Mesendoderm (in vitro differentiated cells): ENCODE measurements around the gene SFXN2.

Experiments used
- DNase-seq: peaks from one replicate; pipeline ENCODE4 v3.0.0; 2013
- H2AK5ac ChIP-seq: 2 replicates; pipeline ENCODE4 v1.6.1; 2013; ENCODE audit warnings: low read length, inconsistent platforms
- H2BK120ac ChIP-seq: 2 replicates; pipeline ENCODE4 v1.6.1; 2013; ENCODE audit warnings: low read depth, mild to moderate bottlenecking, low read length, moderate library complexity, mixed read lengths
- H2BK15ac ChIP-seq: replicated peaks from 2 replicates; pipeline ENCODE4 v1.6.1; 2013; ENCODE audit warnings: low read depth, mild to moderate bottlenecking, moderate library complexity
- H2BK5ac ChIP-seq: 2 replicates; pipeline ENCODE4 v1.6.1; 2013; ENCODE audit warnings: low read length, inconsistent platforms
- H3K18ac ChIP-seq: 2 replicates; pipeline ENCODE4 v1.6.1; 2013; ENCODE audit warnings: mild to moderate bottlenecking, low read length, mixed read lengths
- H3K23ac ChIP-seq: one replicate; pipeline ENCODE4 v1.6.1; 2013; ENCODE audit warnings: low read length
- H3K27ac ChIP-seq: 2 replicates; pipeline ENCODE4 v1.5.1; 2013; ENCODE audit warnings: low read depth, mild to moderate bottlenecking, inconsistent platforms, low read length, moderate library complexity
- H3K27me3 ChIP-seq: 2 replicates; pipeline ENCODE4 v1.6.1; 2013; ENCODE audit warnings: low read length, control low read depth, mild to moderate bottlenecking, inconsistent platforms; ENCODE audit not compliant: insufficient read depth, poor library complexity
- H3K36me3 ChIP-seq: 2 replicates; pipeline ENCODE4 v1.6.1; 2013; ENCODE audit warnings: low read length, inconsistent platforms; ENCODE audit not compliant: control insufficient read depth, insufficient read depth
- H3K4ac ChIP-seq: one replicate; pipeline ENCODE4 v1.6.1; 2013; ENCODE audit warnings: low read depth, mild to moderate bottlenecking, low read length, moderate library complexity
- H3K4me1 ChIP-seq: 2 replicates; pipeline ENCODE4 v1.6.1; 2013; ENCODE audit warnings: low read depth, low read length, inconsistent platforms; ENCODE audit not compliant: control insufficient read depth
- H3K4me2 ChIP-seq: 2 replicates; pipeline ENCODE4 v1.6.1; 2013; ENCODE audit warnings: low read length
- H3K4me3 ChIP-seq: 2 replicates; pipeline ENCODE4 v1.5.1; 2013; ENCODE audit warnings: mild to moderate bottlenecking, low read length
- H3K56ac ChIP-seq: one replicate; pipeline ENCODE4 v1.6.1; 2013; ENCODE audit warnings: low read length
- H3K79me1 ChIP-seq: 2 replicates; pipeline ENCODE4 v1.6.1; 2013; ENCODE audit warnings: low read length, inconsistent platforms
- H3K79me2 ChIP-seq: 2 replicates; pipeline ENCODE4 v1.6.1; 2013; ENCODE audit warnings: mild to moderate bottlenecking, low read length; ENCODE audit not compliant: control insufficient read depth, insufficient read depth
- H3K9ac ChIP-seq: 2 replicates; pipeline ENCODE4 v1.6.1; 2013; ENCODE audit warnings: low read length, inconsistent platforms
- H4K5ac ChIP-seq: one replicate; pipeline ENCODE4 v1.6.1; 2013; ENCODE audit warnings: low read length
- H4K8ac ChIP-seq: one replicate; pipeline ENCODE4 v1.6.1; 2013; ENCODE audit warnings: low read depth, mild to moderate bottlenecking, control low read depth, low read length, moderate library complexity
- WGBS: extraction: QIAGEN DNeasy Blood & Tissue Kit; methylation state at CpG from one replicate; pipeline ENCODE4 v1.1.7; 2013; ENCODE audit warnings: low lambda C conversion rate, missing lambda C conversion rate; ENCODE audit not compliant: insufficient coverage; ENCODE audit errors: extremely low coverage; 5-methylcytosine and 5-hydroxymethylcytosine counted together

SFXN2 gene

GRCh38 chr10:102779680-102780526 lies 65.5 kb downstream of the SFXN2 start:
- H3K23ac ChIP-seq = no peak overlapping the region
- no peak for DNase-seq
- no peak overlapping the region for H3K18ac ChIP-seq
- H3K9ac ChIP-seq = no peak overlapping the region
- no peaks in the 10 kb centered on the region for H3K79me2 ChIP-seq
- no peak overlapping the region for H2BK5ac ChIP-seq
- H3K27ac ChIP-seq = no peak overlapping the region
- H2BK15ac ChIP-seq = no peak overlapping the region
- H3K4me2 ChIP-seq = no peak overlapping the region
- WGBS = no CpG with 5 or more reads among the region's 10 CpGs
- no peaks in the 10 kb centered on the region for H3K36me3 ChIP-seq
- no peak overlapping the region for H4K8ac ChIP-seq
- no peak overlapping the region for H2AK5ac ChIP-seq
- H3K56ac ChIP-seq = no peak overlapping the region
- no peaks in the 10 kb centered on the region for H3K27me3 ChIP-seq
- H2BK120ac ChIP-seq = no peak overlapping the region
- no peak overlapping the region for H3K4me3 ChIP-seq
- peaks cover 10% of the 10 kb centered on the region for H3K79me1 ChIP-seq
- peaks cover 35% of the 10 kb centered on the region for H3K4me1 ChIP-seq
- H3K4ac ChIP-seq = no peak overlapping the region
- H4K5ac ChIP-seq = no peak overlapping the region

DNA sequence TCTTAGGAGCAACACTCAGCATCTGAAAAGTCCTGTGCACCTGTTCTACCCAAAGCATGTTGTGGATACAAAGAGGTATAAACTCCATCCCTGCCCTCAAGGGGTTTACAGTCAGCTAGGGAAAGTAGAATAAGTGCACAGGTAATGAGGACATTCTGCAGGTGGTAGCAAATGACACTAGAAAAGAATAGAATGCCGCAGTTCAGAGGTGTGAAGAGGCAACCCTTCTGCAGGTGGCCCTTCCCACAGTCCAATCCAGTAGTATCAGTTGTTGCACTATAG lies 66.0 kb downstream of the SFXN2 start:
- no peak overlapping the region for H2BK120ac ChIP-seq
- no peak overlapping the region for H3K27ac ChIP-seq
- H3K4me1 ChIP-seq = peaks cover 34% of the 10 kb centered on the region
- no peak overlapping the region for H3K4me2 ChIP-seq
- no peak overlapping the region for H2AK5ac ChIP-seq
- H4K5ac ChIP-seq = no peak overlapping the region
- no peak overlapping the region for H3K4me3 ChIP-seq
- no peaks in the 10 kb centered on the region for H3K36me3 ChIP-seq
- DNase-seq = no peak
- no peaks in the 10 kb centered on the region for H3K27me3 ChIP-seq
- H3K23ac ChIP-seq = no peak overlapping the region
- no peak overlapping the region for H3K56ac ChIP-seq
- H2BK5ac ChIP-seq = no peak overlapping the region
- no CpG with 5 or more reads among the region's 1 CpG for WGBS
- no peaks in the 10 kb centered on the region for H3K79me2 ChIP-seq
- H2BK15ac ChIP-seq = no peak overlapping the region
- no peak overlapping the region for H3K4ac ChIP-seq
- peaks cover 10% of the 10 kb centered on the region for H3K79me1 ChIP-seq
- H3K18ac ChIP-seq = no peak overlapping the region
- H4K8ac ChIP-seq = no peak overlapping the region
- no peak overlapping the region for H3K9ac ChIP-seq

- DNase-seq = peak; percentile 79
- Histone ChIP-seq H2BK5ac (no peak overlapping the region), H3K4me3 (no peak overlapping the region), H3K79me2 (no peaks in the 10 kb centered on the region), H3K36me3 (no peaks in the 10 kb centered on the region), H3K27ac (no peak overlapping the region), H3K56ac (no peak overlapping the region), H3K9ac (no peak overlapping the region), H2BK120ac (no peak overlapping the region), H3K27me3 (no peaks in the 10 kb centered on the region), H2AK5ac (no peak overlapping the region), H4K8ac (no peak overlapping the region), H4K5ac (no peak overlapping the region), H3K4me2 (no peak overlapping the region), H3K18ac (no peak overlapping the region), H3K4me1 (peaks cover 26% of the 10 kb centered on the region), H3K4ac (no peak overlapping the region), H3K23ac (no peak overlapping the region), H2BK15ac (no peak overlapping the region), H3K79me1 (peaks cover 7% of the 10 kb centered on the region)
- no CpG with 5 or more reads among the region's 8 CpGs for WGBS
These were observed 66.9 kb downstream of the SFXN2 start for GRCh38 chr10:102781090-102781920.

- Histone ChIP-seq H3K9ac (no peak overlapping the region), H3K4me1 (peaks cover 23% of the 10 kb centered on the region)
- no peak for DNase-seq
These were observed 67.6 kb downstream of the SFXN2 start for GRCh38 chr10:102781921-102782557.

DNA sequence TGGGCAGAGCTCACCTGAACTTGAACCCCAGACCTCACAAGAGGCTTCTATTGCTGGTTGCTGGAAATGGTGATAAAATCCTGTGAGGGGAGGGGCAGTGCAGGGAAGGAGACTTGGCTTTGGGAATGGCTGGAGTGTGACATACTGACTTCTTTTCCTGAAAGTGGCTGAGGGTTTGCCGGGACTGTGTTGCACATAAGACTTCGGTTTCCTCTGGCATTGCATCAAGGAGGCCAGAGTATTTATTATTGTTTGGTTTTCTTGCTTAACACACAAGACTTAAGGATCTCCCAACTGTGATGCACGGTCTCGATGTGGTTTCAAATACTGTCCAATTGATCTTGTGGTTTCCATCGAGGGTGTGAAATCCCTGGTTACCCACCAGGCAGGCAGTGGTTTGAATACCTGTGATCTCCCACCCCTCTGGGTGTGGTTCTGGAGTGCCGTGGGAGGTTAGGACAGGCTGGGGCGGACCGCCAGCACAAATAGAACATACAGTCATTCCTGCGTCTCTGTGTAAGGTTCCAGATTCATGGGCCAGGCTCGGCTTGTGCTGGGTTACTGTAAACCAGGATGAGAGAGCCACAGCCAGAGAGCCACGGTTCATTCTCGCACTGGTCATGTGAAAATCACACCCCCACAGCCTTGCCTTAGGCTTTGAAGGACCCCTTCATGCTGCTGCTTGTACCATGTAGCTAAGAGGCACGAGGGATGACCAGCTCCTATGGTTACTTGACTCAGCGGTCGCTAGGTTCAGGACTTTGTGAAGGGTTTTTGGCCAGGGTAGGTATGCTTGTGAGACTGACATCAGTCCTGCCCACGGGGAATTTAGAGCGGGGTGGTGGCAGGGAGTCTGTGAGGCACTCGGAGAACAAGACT lies 68.5 kb downstream of the SFXN2 start:
- H3K18ac ChIP-seq = no peak overlapping the region
- peaks cover 5% of the 10 kb centered on the region for H3K79me1 ChIP-seq
- H3K56ac ChIP-seq = no peak overlapping the region
- no peaks in the 10 kb centered on the region for H3K79me2 ChIP-seq
- H2BK120ac ChIP-seq = no peak overlapping the region
- peaks cover 17% of the 10 kb centered on the region for H3K4me1 ChIP-seq
- no peaks in the 10 kb centered on the region for H3K27me3 ChIP-seq
- no peak overlapping the region for H3K4me2 ChIP-seq
- H3K4ac ChIP-seq = no peak overlapping the region
- no peak overlapping the region for H3K9ac ChIP-seq
- H3K4me3 ChIP-seq = no peak overlapping the region
- peak; percentile 51 for DNase-seq
- H2BK15ac ChIP-seq = no peak overlapping the region
- no peak overlapping the region for H2BK5ac ChIP-seq
- H2AK5ac ChIP-seq = no peak overlapping the region
- H4K8ac ChIP-seq = no peak overlapping the region
- no peaks in the 10 kb centered on the region for H3K36me3 ChIP-seq
- no peak overlapping the region for H3K27ac ChIP-seq
- H3K23ac ChIP-seq = no peak overlapping the region
- H4K5ac ChIP-seq = no peak overlapping the region
- no CpG with 5 or more reads among the region's 18 CpGs for WGBS

More at GRCh38 chr10:102781921-102782557, 67.6 kb downstream of the SFXN2 start:
- H3K23ac ChIP-seq = no peak overlapping the region
- H4K5ac ChIP-seq = no peak overlapping the region
- H2BK15ac ChIP-seq = no peak overlapping the region
- H3K79me2 ChIP-seq = no peaks in the 10 kb centered on the region
- no peak overlapping the region for H3K56ac ChIP-seq
- WGBS = no CpG with 5 or more reads among the region's 6 CpGs
- no peak overlapping the region for H4K8ac ChIP-seq
- no peak overlapping the region for H2BK5ac ChIP-seq
- no peak overlapping the region for H2AK5ac ChIP-seq
- H2BK120ac ChIP-seq = no peak overlapping the region
- no peak overlapping the region for H3K18ac ChIP-seq
- peaks cover 7% of the 10 kb centered on the region for H3K79me1 ChIP-seq
- H3K27me3 ChIP-seq = no peaks in the 10 kb centered on the region
- no peak overlapping the region for H3K4me2 ChIP-seq
- no peak overlapping the region for H3K4me3 ChIP-seq
- no peak overlapping the region for H3K4ac ChIP-seq
- H3K36me3 ChIP-seq = no peaks in the 10 kb centered on the region
- H3K27ac ChIP-seq = no peak overlapping the region
